Endodermal cell (in vitro differentiated cells): Measurements from ENCODE around the gene ADAMTS10. TPM values are rescaled to one million over a fixed set of nuclear protein-coding genes. Genes with fewer than 3 reads are reported as not detected.

Source experiments
- DNase-seq: peaks from one replicate; pipeline ENCODE4 v3.0.0-alpha.2; 2017
- H3K27ac ChIP-seq: 2 replicates; pipeline ENCODE4 v1.5.1; 2013; ENCODE audit warnings: mild to moderate bottlenecking, low read depth, low read length, moderate library complexity
- H3K27me3 ChIP-seq: 2 replicates; pipeline ENCODE4 v1.6.1; 2013; ENCODE audit warnings: mild to moderate bottlenecking, low read length, moderate library complexity; ENCODE audit not compliant: insufficient read depth, control insufficient read depth, poor library complexity, severe bottlenecking
- H3K36me3 ChIP-seq: 2 replicates; pipeline ENCODE4 v1.7.0; 2013; ENCODE audit warnings: mild to moderate bottlenecking, low read length, moderate library complexity; ENCODE audit not compliant: control insufficient read depth, insufficient read depth
- H3K4me1 ChIP-seq: one replicate; pipeline ENCODE4 v1.7.0; 2013; ENCODE audit warnings: low read length; ENCODE audit not compliant: control insufficient read depth, insufficient read depth
- H3K4me3 ChIP-seq: 2 replicates; pipeline ENCODE4 v1.5.1; 2013; ENCODE audit warnings: mild to moderate bottlenecking, low read length, moderate library complexity
- H3K9ac ChIP-seq: 2 replicates; pipeline ENCODE4 v1.6.1; 2013; ENCODE audit warnings: mild to moderate bottlenecking, low read length, moderate library complexity; ENCODE audit not compliant: poor library complexity, severe bottlenecking; ENCODE audit errors: extremely low read depth
- H3K9me3 ChIP-seq: 2 replicates; pipeline ENCODE4 v1.6.1; 2013; ENCODE audit warnings: mild to moderate bottlenecking, low read length, moderate library complexity; ENCODE audit not compliant: control insufficient read depth
- H3K27ac Mint-ChIP-seq: 2 replicates; pipeline ENCODE4 v1.8.0; 2020; ENCODE audit warnings: mixed read lengths
- H3K27me3 Mint-ChIP-seq: 2 replicates; pipeline ENCODE4 v1.8.0; 2021; ENCODE audit warnings: mild to moderate bottlenecking, mixed read lengths; ENCODE audit not compliant: insufficient read depth
- H3K36me3 Mint-ChIP-seq: 2 replicates; pipeline ENCODE4 v1.8.0; 2020; ENCODE audit warnings: low read depth, mixed read lengths
- H3K4me1 Mint-ChIP-seq: 2 replicates; pipeline ENCODE4 v1.8.0; 2020; ENCODE audit warnings: mixed read lengths
- H3K4me3 Mint-ChIP-seq: 2 replicates; pipeline ENCODE4 v1.8.0; 2020; ENCODE audit warnings: mild to moderate bottlenecking, moderate library complexity, mixed read lengths
- H3K9me3 Mint-ChIP-seq: 2 replicates; pipeline ENCODE4 v1.8.0; 2020; ENCODE audit warnings: mild to moderate bottlenecking, mixed read lengths
- WGBS, 2 experiments: methylation state at CpG; one replicate each; pipeline versions ENCODE4 v1.1.5 to v1.1.7; 2013; ENCODE audit warnings: missing lambda C conversion rate in 2 of 2, mixed read lengths in 1 of 2; ENCODE audit not compliant: insufficient coverage in 1 of 2, insufficient read length in 1 of 2; 5-methylcytosine and 5-hydroxymethylcytosine counted together
- total RNA-seq, 2 donors: library from RNA; stranded (reverse); fragmentation: NEBNext Ultra II Directional in 1 of 2; extraction: Animal tissue kit (Norgen Biotek cat#: 25700) in 1 of 2; gene quantifications; 2 replicates in 1 of 2; 3 replicates in 1 of 2; pipeline ENCODE4 v1.2.1, GENCODE V29; 2021
- TF ChIP-seq, protein P1 (sequence below): fragments of 200-600 bp; sonication (generic); conservative IDR thresholded peaks from 2 replicates; pipeline ENCODE4 v1.5.0; 2021; ENCODE audit warnings: antibody characterized with exemption, mild to moderate bottlenecking

ADAMTS10 gene
- total RNA-seq, 2 donors from 2014 or later = 19.3 to 35.9 TPM

DNA sequence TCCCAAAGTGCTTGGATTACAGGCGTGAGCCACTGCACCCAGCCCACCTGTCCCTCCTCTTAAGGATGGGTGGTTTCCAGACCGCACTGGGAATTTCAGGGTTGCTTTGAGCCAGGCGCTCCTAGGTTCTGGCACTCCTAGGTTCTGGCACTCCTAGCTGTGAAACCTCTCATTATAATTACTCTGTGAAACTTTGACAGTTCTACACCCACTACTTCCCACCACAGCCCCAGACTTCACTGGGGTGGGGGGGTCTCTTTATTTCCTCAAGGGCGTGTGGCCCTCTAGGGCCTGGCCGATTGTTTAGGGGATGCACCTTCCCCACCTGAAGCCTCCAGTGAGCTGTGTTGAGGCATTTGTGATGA is 2.3 kb upstream of the ADAMTS10 start:
- Mint-ChIP-seq H3K27me3 (peaks cover 5% of the 10 kb centered on the region), H3K9me3 (no peaks in the 10 kb centered on the region), H3K27ac (no peak overlapping the region), H3K36me3 (no peaks in the 10 kb centered on the region), H3K4me1 (peaks cover 16% of the 10 kb centered on the region), H3K4me3 (no peak overlapping the region)
- H3K4me3 ChIP-seq = no peak overlapping the region
- H3K27ac ChIP-seq = no peak overlapping the region
- no peaks in the 10 kb centered on the region for H3K9me3 ChIP-seq
- 97 to 100% methylated on average over 1 to 5 of the region's 5 CpGs for WGBS, 2 experiments
- no peak for DNase-seq
- H3K27me3 ChIP-seq = no peaks in the 10 kb centered on the region
- no peaks in the 10 kb centered on the region for H3K36me3 ChIP-seq
- H3K9ac ChIP-seq = no peak overlapping the region
- H3K4me1 ChIP-seq = no peaks in the 10 kb centered on the region
- TF ChIP-seq, protein P1, sequence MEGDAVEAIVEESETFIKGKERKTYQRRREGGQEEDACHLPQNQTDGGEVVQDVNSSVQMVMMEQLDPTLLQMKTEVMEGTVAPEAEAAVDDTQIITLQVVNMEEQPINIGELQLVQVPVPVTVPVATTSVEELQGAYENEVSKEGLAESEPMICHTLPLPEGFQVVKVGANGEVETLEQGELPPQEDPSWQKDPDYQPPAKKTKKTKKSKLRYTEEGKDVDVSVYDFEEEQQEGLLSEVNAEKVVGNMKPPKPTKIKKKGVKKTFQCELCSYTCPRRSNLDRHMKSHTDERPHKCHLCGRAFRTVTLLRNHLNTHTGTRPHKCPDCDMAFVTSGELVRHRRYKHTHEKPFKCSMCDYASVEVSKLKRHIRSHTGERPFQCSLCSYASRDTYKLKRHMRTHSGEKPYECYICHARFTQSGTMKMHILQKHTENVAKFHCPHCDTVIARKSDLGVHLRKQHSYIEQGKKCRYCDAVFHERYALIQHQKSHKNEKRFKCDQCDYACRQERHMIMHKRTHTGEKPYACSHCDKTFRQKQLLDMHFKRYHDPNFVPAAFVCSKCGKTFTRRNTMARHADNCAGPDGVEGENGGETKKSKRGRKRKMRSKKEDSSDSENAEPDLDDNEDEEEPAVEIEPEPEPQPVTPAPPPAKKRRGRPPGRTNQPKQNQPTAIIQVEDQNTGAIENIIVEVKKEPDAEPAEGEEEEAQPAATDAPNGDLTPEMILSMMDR = no peak

DNA sequence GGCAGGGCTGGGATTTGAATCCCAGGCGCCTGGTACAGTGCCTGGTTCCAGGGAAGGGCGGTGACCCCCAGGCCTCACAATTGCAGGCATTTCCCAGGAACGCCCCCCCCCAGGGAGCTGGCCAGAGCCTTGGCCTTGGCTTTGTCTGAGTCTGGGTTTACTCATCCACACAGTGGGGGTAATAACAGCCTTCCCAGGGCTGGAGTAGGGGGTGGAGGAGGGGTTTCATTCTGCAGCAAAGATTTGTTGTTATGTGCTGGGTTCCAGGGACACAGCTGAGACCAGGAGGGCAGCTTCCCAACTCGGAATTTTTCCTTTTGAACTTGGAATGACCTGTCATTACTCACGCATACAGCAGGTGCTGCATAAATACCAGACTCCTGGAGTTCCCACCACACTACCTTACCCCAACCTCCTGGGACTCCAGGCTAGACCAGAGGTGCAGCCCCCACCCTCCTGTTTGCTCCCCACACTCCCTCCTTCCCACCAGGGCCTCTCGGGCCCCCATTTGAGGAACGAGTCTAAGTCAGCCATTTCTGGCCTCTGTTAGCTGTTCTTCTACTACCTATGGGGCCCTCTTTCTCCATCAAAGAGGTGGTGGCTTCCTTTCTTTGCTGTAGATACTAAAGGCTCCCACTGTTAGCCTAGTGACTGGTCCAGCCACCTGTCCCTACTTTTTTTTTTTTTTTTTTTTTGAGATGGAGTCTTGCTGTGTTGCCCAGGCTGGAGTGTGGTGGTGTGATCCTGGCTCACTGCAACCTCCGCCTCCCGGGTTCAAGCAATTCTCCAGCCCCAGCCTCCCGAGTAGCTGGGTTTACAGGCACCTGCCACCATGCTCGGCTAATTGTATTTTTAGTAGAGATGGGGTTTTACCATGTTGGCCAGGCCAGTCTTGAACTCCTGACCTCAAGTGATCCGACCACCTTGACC is 1.6 kb upstream of the ADAMTS10 start:
- Mint-ChIP-seq H3K9me3 (no peaks in the 10 kb centered on the region), H3K36me3 (no peaks in the 10 kb centered on the region), H3K4me3 (peak overlapping the region; percentile 48), H3K27ac (peak overlapping the region; percentile 68), H3K27me3 (peaks cover 5% of the 10 kb centered on the region), H3K4me1 (peaks cover 16% of the 10 kb centered on the region)
- peak; percentile 88 for DNase-seq
- no peak overlapping the region for H3K27ac ChIP-seq
- H3K4me1 ChIP-seq = no peaks in the 10 kb centered on the region
- whole genome bisulfite sequencing, 2 experiments = 54 to 77% methylated on average over 3 to 12 of the region's 12 CpGs
- H3K9me3 ChIP-seq = no peaks in the 10 kb centered on the region
- TF ChIP-seq, protein P1 = no peak
- H3K27me3 ChIP-seq = no peaks in the 10 kb centered on the region
- H3K9ac ChIP-seq = no peak overlapping the region
- no peaks in the 10 kb centered on the region for H3K36me3 ChIP-seq
- H3K4me3 ChIP-seq = no peak overlapping the region

DNA sequence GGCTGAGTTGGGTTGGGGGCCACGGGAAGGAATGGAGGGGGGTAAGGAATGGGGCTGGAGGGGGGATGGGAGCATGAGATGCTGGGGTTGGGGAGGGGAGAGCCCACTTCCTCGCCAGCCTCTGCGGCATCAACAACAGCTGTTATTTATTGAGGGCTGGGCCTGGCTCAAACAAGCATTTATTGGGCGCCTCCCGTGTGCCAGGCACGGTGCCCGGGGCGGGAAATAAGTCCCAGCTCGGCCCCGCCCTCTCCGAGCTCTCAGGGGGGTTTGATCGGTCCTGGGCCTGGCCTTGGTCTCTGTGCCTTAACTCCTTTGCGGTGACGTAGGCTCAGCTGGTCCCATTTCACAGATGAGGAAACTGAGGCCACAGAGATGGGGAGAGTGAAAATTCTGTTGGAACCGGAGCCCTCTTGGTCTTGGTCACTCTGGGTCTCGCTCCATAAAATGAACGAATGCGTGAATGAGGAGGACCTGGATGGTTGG is 919 bp upstream of the ADAMTS10 start:
- H3K9me3 ChIP-seq = no peaks in the 10 kb centered on the region
- Mint-ChIP-seq H3K4me1 (peaks cover 16% of the 10 kb centered on the region), H3K9me3 (no peaks in the 10 kb centered on the region), H3K27ac (no peak overlapping the region), H3K4me3 (peak overlapping the region; percentile 48), H3K36me3 (no peaks in the 10 kb centered on the region), H3K27me3 (peaks cover 5% of the 10 kb centered on the region)
- no peak overlapping the region for H3K27ac ChIP-seq
- 54 to 66% methylated on average over 8 to 18 of the region's 18 CpGs for WGBS, 2 experiments
- no peaks in the 10 kb centered on the region for H3K36me3 ChIP-seq
- H3K4me1 ChIP-seq = no peaks in the 10 kb centered on the region
- no peak overlapping the region for H3K9ac ChIP-seq
- peak; percentile 57 for DNase-seq
- H3K4me3 ChIP-seq = no peak overlapping the region
- TF ChIP-seq, protein P1 = no peak
- no peaks in the 10 kb centered on the region for H3K27me3 ChIP-seq
